ENCODE measurements around the gene SP7. TPM values are rescaled to one million over a fixed set of nuclear protein-coding genes. Genes with fewer than 3 reads are reported as not detected.

Gene SP7
- total and polyA plus RNA-seq, 9 of the 15 experiments (the other 6 are each of a cell fraction or from before 2014, with no cell fraction given) = 0.04 TPM; not detected in 8

DNA sequence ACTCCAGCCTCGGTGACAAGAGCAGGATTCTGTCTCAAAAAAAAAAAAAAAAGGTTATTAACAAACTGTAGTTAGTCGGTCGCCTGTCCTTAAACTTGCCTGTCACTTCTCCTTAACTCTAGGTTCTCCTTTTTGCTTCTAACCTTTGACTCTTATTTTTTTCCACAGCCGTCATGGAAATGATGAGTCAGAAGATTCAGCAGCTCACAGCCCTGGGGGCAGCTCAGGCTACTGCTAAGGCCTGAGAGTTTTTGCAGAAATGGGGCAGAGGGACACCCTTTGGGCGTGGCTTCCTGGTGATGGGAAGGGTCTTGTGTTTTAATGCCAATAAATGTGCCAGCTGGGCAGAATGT lies 37.1 kb downstream of the SP7 start (continued):
- TF ChIP-seq HDAC6 (IDR thresholded peaks at IDR 0.05; ENCODE audit: low read depth, low read length) (no peak), TGIF2 (CRISPR knock-in tag; IDR thresholded peaks at IDR 0.05) (no peak), BHLHE40 (IDR thresholded peaks at IDR 0.05; ENCODE audit: low read length) (no peak), KAT2B (IDR thresholded peaks at IDR 0.05; ENCODE audit: low read depth, low read length) (no peak), ZNF431 (CRISPR knock-in tag; IDR thresholded peaks at IDR 0.05) (no peak), SIX5 (IDR thresholded peaks at IDR 0.05; ENCODE audit: borderline replicate concordance in 1 of 2, insufficient read depth in 1 of 2, low read depth in 1 of 2, low read length in 2 of 2) (no peak), SOX6 (IDR thresholded peaks at IDR 0.05) (no peak), GABPB1 (CRISPR knock-in tag; IDR thresholded peaks at IDR 0.05) (peak; percentile 64; the same call in 1 of the 2 replicates), YY1 (IDR thresholded peaks at IDR 0.05; ENCODE audit: borderline replicate concordance in 1 of 3, control insufficient read depth in 1 of 3, extremely low read depth in 1 of 3, insufficient read depth in 3 of 3, insufficient read length in 1 of 3, insufficient replicate concordance in 2 of 3, low read depth in 1 of 3, low read length in 2 of 3) (no peak), ZFPM2 (CRISPR knock-in tag; IDR thresholded peaks at IDR 0.05) (no peak), ZNF263 (CRISPR knock-in tag; IDR thresholded peaks at IDR 0.05; ENCODE audit: borderline replicate concordance) (no peak), ETV6 (IDR thresholded peaks at IDR 0.05; ENCODE audit: borderline replicate concordance in 1 of 2, low read depth in 2 of 2, low read length in 1 of 2) (no peak), ETV6 (CRISPR knock-in tag; IDR thresholded peaks at IDR 0.05; ENCODE audit: borderline replicate concordance) (no peak), NFE2 (IDR thresholded peaks at IDR 0.05; ENCODE audit: low read depth) (peak; percentile 75), ZNF586 (CRISPR knock-in tag; conservative IDR thresholded peaks at IDR 0.05) (no peak), KHSRP (IDR thresholded peaks at IDR 0.05) (no peak), HNRNPH1 (optimal IDR thresholded peaks at IDR 0.05; ENCODE audit: low read depth, low read length) (no peak), CC2D1A (IDR thresholded peaks at IDR 0.05) (no peak), CCAR2 (IDR thresholded peaks at IDR 0.05; ENCODE audit: low read depth, low read length) (no peak), ZNF143 (CRISPR knock-in tag; IDR thresholded peaks at IDR 0.05) (no peak)
- TF ChIP-seq, protein P1, sequence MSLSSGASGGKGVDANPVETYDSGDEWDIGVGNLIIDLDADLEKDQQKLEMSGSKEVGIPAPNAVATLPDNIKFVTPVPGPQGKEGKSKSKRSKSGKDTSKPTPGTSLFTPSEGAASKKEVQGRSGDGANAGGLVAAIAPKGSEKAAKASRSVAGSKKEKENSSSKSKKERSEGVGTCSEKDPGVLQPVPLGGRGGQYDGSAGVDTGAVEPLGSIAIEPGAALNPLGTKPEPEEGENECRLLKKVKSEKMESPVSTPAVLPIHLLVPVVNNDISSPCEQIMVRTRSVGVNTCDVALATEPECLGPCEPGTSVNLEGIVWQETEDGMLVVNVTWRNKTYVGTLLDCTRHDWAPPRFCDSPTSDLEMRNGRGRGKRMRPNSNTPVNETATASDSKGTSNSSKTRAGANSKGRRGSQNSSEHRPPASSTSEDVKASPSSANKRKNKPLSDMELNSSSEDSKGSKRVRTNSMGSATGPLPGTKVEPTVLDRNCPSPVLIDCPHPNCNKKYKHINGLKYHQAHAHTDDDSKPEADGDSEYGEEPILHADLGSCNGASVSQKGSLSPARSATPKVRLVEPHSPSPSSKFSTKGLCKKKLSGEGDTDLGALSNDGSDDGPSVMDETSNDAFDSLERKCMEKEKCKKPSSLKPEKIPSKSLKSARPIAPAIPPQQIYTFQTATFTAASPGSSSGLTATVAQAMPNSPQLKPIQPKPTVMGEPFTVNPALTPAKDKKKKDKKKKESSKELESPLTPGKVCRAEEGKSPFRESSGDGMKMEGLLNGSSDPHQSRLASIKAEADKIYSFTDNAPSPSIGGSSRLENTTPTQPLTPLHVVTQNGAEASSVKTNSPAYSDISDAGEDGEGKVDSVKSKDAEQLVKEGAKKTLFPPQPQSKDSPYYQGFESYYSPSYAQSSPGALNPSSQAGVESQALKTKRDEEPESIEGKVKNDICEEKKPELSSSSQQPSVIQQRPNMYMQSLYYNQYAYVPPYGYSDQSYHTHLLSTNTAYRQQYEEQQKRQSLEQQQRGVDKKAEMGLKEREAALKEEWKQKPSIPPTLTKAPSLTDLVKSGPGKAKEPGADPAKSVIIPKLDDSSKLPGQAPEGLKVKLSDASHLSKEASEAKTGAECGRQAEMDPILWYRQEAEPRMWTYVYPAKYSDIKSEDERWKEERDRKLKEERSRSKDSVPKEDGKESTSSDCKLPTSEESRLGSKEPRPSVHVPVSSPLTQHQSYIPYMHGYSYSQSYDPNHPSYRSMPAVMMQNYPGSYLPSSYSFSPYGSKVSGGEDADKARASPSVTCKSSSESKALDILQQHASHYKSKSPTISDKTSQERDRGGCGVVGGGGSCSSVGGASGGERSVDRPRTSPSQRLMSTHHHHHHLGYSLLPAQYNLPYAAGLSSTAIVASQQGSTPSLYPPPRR (CRISPR knock-in tag; IDR thresholded peaks at IDR 0.05; ENCODE audit: borderline replicate concordance) = no peak
- TF ChIP-seq, protein P2, sequence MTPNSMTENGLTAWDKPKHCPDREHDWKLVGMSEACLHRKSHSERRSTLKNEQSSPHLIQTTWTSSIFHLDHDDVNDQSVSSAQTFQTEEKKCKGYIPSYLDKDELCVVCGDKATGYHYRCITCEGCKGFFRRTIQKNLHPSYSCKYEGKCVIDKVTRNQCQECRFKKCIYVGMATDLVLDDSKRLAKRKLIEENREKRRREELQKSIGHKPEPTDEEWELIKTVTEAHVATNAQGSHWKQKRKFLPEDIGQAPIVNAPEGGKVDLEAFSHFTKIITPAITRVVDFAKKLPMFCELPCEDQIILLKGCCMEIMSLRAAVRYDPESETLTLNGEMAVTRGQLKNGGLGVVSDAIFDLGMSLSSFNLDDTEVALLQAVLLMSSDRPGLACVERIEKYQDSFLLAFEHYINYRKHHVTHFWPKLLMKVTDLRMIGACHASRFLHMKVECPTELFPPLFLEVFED (CRISPR knock-in tag; conservative IDR thresholded peaks at IDR 0.05) = no peak
- TF ChIP-seq, protein P3, sequence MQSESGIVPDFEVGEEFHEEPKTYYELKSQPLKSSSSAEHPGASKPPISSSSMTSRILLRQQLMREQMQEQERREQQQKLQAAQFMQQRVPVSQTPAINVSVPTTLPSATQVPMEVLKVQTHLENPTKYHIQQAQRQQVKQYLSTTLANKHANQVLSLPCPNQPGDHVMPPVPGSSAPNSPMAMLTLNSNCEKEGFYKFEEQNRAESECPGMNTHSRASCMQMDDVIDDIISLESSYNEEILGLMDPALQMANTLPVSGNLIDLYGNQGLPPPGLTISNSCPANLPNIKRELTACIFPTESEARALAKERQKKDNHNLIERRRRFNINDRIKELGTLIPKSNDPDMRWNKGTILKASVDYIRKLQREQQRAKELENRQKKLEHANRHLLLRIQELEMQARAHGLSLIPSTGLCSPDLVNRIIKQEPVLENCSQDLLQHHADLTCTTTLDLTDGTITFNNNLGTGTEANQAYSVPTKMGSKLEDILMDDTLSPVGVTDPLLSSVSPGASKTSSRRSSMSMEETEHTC (IDR thresholded peaks at IDR 0.05) = no peak

Measured in K562 (cell line).